ENCODE measurements around the gene ABCE1. TPM values are rescaled to one million over a fixed set of nuclear protein-coding genes. Genes with fewer than 3 reads are reported as not detected.

The ABCE1 gene
- total and polyA plus RNA-seq, 2 of the 8 experiments (the other 6 are each of a cell fraction or from before 2014, with no cell fraction given) = 43.7 to 126 TPM

DNA sequence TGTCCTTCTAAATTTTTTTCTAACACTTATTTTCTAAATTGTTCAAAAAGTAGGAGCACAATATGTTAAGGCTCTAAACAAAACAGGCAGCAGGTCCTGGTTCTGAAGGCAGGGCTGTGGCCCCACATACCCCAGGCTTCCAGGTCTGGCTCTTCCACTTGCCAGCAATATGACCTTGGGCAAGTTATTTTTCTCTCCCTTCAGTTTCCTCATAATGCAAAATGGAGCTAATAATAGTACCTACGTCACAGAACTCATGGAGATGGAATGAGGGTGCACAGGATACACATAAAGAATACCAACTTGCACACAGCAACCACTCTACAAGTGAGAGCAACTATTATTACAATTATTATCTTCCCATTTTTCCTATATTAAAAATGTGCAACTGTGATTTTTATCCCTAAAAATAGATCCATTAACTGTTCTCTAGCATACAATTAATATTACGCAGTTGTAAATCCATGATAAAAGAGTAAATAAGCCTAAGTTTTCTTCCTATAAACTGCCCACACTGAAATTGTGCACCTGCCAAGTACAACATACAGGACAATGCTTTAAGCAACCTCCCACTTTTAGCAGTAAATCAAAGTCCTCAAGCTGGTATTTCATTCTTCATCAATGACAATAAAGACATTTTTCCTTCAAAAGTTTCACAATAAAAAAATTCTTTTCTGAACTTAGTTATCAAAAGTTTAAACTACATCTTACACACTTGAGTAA, 55.2 kb downstream of the ABCE1 start (continued):
- TF ChIP-seq SRF (IDR thresholded peaks at IDR 0.05; ENCODE audit: low read depth, low read length) (no peak), SP1 (IDR thresholded peaks at IDR 0.05; ENCODE audit: low read depth, low read length) (no peak)
